KOPT-K1 (cell line): ENCODE results near the gene RACGAP1.
A peak's percentile ranks its signal among the peaks of the same experiment; 100 is the strongest.
"Not testable (repeated sequence)": the region's sequence is repeated elsewhere in the genome, so short reads cannot be mapped to it uniquely, and the experiment has no call there.

Experiments
- H3K27ac ChIP-seq: fragments of 200-600 bp; sonication (generic); 2 replicates; pipeline ENCODE4 v1.5.1; 2016; ENCODE audit warnings: antibody characterized with exemption, mild to moderate bottlenecking, low read depth, low read length; ENCODE audit not compliant: poor library complexity, severe bottlenecking
- H3K36me3 ChIP-seq: fragments of 200-600 bp; sonication (generic); 2 replicates; pipeline ENCODE4 v1.5.1; 2017; ENCODE audit warnings: antibody characterized with exemption, mild to moderate bottlenecking, low read length, moderate library complexity; ENCODE audit not compliant: insufficient read depth
- H3K9me3 ChIP-seq: fragments of 200-600 bp; sonication (generic); 2 replicates; pipeline ENCODE4 v1.5.1; 2017; ENCODE audit warnings: antibody characterized with exemption, low read length, mild to moderate bottlenecking; ENCODE audit not compliant: insufficient read depth, poor library complexity, severe bottlenecking

Gene RACGAP1

DNA sequence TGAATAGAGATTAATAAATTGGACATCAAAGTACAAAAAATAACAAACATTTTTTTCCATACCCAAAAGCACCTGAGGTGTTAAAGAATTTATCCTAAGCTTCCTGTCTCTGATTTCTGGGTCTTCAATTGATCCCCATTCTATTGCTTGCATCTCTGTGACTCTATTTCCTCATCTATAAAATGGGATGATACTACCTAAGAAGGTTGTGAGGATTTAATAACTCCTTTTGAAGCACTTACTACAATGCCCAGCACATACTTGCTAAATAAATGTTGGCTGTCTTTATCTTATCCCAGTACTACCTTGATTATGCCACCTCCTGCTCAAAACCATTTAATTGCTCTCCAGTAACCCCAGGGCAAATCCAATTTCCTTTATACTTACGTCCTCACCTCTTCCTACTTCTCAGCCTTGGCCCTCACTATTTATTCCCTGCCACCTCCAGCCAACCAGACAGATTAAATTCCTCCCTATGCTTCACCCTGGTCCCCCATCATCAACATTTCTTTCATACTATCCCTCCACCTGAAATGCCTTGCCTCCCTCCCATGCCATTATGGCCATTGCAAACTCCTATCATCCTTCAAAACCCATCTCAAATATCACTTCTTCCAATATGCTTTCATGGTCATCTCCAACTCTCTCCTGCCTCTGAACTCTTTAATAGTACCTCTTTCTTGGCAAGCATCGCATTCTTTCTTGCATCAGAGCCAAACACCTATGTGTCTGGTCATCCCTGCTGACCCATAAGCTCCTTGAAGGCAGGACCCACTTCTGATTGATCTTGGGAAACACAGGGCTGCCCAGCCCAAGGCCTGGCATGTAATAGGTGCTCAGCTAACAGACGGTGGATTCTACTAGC, 24.2 kb upstream of the RACGAP1 start:
- Histone ChIP-seq H3K9me3 (no peaks in the 10 kb centered on the region), H3K27ac (no peak overlapping the region), H3K36me3 (no peaks in the 10 kb centered on the region)

DNA sequence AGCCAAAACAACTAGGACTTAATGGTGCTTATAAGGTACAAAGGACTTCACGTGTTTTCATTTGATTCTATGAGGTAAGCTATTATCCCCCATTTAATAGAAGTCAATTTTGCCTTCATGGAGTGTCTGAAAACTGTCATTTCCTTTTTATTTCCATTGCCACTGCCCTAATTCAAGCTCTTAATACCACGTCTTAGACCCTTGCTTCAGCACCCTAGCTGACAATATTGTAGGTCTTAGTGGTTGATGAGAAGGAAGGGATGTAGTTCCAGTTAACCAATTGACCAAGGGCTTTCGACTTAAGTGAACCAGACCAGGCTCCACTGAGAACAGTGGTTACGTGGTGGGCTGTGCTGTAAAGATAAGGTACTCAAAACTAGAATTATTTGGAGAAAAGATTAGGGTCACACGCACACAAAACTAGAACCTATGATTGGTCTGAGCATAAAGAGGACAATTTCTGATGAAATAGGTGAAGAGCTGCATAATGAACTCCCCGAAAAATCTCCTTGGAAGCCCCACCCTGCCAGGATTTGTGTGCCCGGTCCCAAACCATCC, 22.5 kb upstream of the RACGAP1 start:
- Histone ChIP-seq H3K9me3 (no peaks in the 10 kb centered on the region), H3K27ac (no peak overlapping the region), H3K36me3 (no peaks in the 10 kb centered on the region)

DNA sequence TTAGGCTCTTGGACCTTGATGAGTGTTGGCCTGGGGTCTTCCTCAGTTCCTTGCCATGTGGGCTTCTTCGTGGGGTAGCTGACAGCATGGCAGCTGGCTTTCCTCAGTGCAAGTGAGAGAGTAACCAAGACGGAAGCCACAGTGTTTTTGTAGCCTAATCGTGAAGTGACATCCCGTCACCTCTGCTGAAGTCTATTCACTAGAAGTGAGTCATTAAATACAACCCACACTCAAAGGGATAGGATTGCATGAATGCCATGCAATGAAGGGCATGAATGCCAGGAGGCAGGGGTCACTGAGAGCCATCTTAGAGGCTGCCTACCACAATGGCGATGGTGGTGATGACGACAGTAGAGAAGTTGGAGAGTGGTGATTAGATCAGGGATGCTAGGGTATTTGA, 18.6 kb upstream of the RACGAP1 start:
- no peak overlapping the region for H3K27ac ChIP-seq
- no peaks in the 10 kb centered on the region for H3K9me3 ChIP-seq
- H3K36me3 ChIP-seq = no peaks in the 10 kb centered on the region

DNA sequence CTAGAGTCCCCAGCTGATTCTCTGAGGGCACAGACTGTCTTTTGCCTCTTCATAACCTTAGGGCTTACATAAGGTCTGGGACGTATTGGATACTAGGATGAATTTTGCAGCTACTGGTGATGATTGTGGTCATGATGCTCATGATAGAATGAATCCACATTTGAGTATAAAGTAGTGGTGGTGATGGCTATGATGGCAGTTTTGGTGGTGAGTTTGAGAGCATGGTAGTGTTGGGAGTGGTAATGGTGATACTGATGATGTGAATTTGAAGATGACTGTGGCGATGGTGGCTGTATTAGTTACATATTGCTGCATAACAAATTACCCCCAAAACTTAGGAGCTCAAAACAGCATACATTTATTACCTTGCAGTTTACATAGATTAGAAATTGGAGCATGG, 18.0 kb upstream of the RACGAP1 start:
- Histone ChIP-seq H3K9me3 (no peaks in the 10 kb centered on the region), H3K36me3 (no peaks in the 10 kb centered on the region), H3K27ac (no peak overlapping the region)

DNA sequence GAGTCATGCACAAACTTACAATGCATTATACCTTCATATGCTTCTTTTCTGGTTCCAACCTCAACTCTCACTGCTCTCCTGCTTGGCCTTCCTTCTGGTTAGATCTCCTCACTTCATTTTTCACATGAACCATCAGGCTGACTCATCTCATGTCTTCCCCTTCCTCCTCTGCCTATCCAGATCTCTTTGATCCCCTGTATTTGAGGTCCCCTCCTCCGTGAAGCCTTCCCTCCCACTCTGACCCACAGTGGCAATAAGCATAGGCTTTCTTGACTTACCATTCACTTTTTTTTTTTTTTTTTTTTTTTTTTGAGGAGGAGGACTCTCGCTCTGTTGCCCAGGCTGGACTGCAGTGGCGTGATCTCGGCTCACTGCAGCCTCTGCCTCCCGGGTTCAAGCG, 17.4 kb upstream of the RACGAP1 start:
- Histone ChIP-seq H3K9me3 (no peaks in the 10 kb centered on the region), H3K36me3 (no peaks in the 10 kb centered on the region), H3K27ac (no peak overlapping the region)

DNA sequence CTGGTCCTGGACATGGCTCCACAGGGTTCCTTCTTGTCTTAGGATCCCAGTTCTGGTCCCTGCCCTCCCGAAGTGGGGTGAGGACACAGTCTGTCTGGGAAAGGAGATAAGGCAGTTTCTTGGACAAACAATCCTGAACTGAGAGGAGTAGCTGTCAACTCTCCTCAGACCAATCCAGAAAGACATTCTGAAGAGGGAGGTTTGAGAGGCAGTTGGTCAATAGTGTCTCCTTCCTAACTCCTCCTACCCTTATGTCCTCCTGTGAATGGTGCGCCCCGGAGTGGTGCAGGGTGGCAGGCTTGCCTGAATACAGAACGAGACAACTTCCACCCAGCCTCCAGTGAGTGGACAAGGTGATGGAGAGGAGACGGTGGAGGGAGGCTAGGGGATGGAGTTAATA, 16.7 kb upstream of the RACGAP1 start:
- Histone ChIP-seq H3K9me3 (no peaks in the 10 kb centered on the region), H3K27ac (no peak overlapping the region), H3K36me3 (no peaks in the 10 kb centered on the region)

DNA sequence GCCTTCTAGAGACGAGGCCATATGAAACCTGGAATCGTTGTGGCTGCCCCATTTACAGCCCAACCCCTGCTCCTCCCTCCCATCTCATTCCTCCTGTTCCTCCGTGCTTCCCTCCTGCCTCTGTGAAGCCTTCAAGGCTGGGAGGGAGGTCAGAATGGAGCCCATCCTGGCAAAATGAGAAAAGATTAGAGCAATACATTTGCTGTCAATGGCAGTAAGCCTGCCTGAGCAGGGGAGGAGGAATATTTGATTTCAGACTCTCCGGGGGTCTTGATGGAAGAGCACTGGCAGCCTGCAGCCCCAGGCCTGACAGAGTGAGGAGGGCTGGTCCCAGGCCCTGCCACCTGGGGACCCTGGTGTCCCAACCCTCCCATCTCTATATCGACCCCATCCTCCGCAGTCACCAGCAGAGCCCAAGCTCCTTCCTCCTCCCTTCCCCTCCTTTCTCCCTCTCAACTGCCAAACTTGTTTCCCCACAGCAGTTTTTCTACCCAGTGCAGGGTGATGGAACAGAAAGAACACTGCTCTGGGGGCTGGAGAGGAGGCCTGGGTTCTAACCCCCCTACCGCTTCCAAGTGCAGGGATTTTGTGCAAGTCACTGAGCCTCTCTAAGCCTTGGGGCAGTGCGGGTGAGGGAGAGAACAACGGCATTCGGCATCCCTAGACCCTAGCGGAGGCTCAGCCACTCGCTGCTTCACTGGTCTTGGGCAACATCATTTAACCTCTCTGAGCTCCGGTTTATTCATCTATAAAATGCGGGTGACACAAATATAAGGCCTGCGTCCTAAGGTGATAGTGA, 16.0 kb upstream of the RACGAP1 start:
- Histone ChIP-seq H3K36me3 (no peaks in the 10 kb centered on the region), H3K27ac (no peak overlapping the region), H3K9me3 (no peaks in the 10 kb centered on the region)

DNA sequence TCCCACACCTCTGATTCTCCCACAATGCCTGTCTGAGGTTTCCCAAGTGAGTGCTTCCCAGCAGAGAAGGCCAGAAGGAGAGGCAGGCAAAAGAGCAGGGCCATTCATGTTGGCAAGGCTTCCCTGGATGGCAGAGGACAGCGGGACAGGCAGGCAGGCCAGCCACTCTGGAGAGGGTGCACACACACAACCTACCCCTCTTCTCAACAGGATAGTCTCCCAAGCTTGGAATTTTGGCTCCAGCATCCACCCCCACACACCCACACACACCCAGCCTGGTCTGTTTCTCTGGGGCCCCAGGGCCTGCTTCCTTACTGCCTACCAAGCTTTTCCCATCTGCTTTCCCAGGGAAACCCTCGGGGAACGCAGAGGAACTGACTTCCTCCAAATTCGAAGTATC, 15.4 kb upstream of the RACGAP1 start:
- Histone ChIP-seq H3K27ac (no peak overlapping the region), H3K9me3 (no peaks in the 10 kb centered on the region), H3K36me3 (no peaks in the 10 kb centered on the region)

DNA sequence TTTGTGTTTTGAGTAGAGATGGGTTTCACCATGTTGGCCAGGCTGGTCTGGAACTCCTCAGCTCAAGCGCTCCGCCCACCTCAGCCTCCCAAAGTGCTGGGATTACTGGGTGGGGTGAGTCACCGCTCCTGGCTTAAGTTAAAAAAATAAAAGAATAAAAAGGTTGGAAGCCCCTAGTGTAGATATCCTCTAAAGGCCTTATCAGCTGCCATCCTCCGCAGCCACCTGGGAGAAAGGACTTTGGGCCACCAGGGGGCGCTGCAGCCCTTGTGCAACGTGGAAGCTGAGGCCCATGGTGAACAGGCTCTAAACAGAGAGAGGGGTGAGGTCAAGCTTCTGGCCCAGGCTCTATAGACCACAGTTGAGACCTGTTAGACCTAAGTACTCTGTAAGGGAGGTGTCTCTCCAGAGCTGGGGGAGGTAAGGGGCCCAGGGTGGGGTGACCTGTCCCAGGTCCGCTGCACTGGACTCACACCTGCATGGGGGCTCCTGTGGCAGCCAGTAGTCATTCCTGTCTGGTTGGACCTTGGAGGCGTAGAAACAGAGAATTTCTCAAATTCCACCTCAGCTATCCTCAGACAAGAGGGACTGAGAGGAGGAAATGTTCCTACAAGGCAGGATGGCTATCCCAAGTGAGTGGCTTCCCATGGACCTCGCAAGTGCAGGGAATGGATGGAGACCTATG, 14.0 kb upstream of the RACGAP1 start:
- H3K27ac ChIP-seq = no peak overlapping the region
- no peaks in the 10 kb centered on the region for H3K36me3 ChIP-seq
- H3K9me3 ChIP-seq = no peaks in the 10 kb centered on the region

DNA sequence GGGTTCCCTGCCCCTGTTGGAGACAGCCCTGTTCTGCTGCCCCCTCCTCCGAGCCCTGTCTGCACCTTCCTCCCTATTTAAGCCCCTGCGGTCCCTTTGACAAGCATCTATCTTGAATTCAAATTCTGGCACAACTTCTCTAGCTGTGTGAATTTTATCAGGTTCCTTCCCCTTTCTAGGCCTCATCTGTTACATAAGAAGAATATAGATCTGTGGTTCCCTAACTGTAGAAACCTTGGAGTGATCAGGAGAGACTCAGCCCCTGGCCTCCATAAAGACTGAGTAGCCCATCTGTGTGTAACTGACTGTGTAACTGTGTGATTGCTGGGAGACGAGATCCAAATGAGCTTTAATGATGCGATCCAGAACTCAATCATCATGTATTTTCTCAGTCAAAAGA, 13.0 kb upstream of the RACGAP1 start:
- no peak overlapping the region for H3K27ac ChIP-seq
- no peaks in the 10 kb centered on the region for H3K36me3 ChIP-seq
- H3K9me3 ChIP-seq = no peaks in the 10 kb centered on the region

DNA sequence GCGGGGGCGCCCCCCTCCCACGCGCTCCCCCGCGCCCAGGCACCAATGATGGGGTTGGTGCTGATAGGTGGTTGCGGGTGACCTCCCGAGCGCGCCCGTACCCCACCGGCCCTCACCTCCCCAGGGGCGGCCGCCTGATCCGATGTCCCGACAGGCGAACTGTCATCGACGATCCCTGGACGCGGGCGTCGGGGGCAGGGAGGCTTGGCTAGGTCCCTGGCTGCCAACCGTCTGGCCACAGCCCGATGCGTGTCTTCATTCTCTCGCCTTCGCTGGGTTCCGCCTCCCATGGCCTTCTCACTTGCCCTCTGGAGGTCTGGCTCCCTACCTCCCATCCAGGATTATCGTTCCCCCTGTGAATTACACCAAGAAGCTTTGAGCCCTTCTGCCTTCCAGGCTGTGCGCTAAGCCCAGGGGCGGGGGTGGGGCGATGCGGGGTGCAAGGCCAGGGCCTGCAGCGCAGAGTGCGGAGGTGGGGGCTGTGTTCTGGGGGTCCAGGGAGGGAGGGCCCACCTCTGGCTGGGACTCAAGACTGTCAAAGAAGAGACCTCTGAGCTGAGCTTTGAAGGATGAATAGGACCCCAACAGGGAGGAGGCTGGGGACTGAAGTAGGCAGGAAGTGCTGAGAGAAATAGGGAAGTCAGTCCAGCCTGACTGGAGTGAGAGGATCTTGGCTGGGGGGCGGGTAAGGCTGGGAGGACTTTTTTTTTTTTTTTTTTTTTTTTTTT, 7.7 kb upstream of the RACGAP1 start:
- H3K27ac ChIP-seq = no peak overlapping the region
- no peaks in the 10 kb centered on the region for H3K36me3 ChIP-seq
- no peaks in the 10 kb centered on the region for H3K9me3 ChIP-seq

DNA sequence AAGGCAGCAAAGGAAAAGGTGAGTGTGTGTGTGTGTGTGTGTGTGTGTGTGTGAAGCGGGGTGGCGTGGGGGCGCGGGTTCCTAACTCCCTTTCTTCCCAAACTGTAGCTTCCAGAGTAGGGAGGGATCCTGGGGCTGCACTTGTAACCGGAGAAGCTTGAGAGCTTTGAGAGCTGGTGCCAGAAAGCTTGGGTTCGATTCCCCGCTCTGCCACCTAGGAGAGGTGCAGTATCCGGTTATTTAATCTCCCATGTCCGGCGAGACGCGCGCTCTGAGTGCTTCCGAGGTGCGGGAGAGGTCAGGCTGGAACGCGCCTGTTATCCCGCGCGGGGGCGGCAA, 7.2 kb upstream of the RACGAP1 start:
- H3K27ac ChIP-seq = no peak overlapping the region
- H3K36me3 ChIP-seq = no peaks in the 10 kb centered on the region
- H3K9me3 ChIP-seq = no peaks in the 10 kb centered on the region

DNA sequence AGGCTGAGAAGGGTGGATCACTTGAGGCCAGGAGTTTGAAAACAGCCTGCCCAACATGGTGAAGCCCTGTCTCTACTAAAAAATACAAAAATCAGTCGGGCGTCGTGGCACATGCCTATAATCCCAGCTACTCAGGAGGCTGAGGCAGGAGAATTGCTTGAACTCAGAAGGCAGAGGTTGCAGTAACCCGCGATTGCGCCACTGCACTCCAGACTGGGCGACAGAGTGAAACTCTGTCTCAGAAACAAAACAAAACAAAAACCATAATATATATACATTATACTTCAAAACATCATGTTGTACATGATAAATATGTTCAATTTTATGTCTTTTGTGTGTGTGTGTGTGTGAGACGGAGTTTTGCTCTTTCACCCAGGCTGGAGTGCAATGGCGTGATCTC, 5.2 kb upstream of the RACGAP1 start:
- H3K27ac ChIP-seq, H3K36me3 ChIP-seq, H3K9me3 ChIP-seq: not testable (repeated sequence)

DNA sequence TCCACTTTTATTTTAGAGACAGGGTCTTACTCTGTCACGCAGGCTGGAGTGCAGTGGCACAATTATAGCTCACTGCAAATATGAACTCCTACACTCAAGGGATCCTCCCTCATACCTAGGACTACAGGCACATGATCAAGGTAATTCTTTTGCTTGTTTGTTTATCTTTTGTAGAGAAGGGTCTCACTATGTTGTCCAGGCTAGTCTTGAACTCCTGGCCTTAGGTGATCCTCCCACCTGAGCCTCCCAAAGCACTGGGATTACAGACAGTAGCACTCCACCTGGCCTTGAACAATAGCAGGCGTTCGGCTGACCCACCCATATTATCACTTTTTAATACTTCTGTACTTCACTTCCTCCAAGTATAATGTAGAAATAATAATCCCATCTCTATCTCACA, 1.4 kb upstream of the RACGAP1 start:
- no peaks in the 10 kb centered on the region for H3K9me3 ChIP-seq
- H3K27ac ChIP-seq = no peak overlapping the region
- peaks cover 22% of the 10 kb centered on the region for H3K36me3 ChIP-seq

DNA sequence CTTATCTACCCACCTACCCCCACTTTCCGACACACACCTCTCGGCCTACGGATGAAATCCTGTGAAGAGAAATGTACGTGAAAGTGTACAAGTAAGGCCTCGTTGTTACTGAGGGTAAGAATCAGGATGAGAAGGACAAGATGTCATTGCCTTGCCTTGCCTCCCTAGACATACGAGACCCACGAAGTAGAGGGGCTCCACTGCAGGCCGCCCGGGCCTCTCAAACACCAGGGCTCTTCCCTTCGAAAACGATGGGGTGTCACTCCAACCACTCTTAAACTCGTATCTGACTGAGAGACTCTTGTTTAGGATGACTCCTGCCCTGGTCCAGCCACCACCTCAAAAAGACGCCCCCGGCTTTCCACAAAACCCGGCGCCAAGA, 498 bp downstream of the RACGAP1 start:
- H3K9me3 ChIP-seq = no peaks in the 10 kb centered on the region
- H3K27ac ChIP-seq = peak overlapping the region; percentile 86
- H3K36me3 ChIP-seq = peaks cover 35% of the 10 kb centered on the region
